ENCODE results near the gene GPR152.

DNA sequence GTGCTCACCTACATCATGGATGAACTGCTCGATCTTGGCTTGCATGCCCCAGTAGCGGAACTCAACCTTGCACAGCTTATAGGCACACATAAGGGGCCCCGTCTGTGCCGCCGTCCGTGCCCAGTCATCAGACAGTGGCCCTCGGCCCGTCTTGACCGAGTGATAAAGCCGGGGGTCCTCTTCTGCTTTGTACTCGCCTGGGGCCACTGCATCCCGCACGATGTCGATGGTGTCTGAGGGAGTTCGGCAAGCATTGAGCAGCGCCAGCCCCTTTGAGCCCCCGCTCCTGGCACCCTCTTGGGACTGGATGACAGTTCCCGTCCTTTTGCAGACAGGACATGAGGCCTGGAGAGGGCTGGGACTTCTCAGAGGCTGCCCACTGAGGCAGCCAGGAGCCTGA is 49.3 kb upstream of the GPR152 start:
- TF ChIP-seq CTCF (IDR thresholded peaks at IDR 0.05; ENCODE audit: low read length) (no peak), EZH2phosphoT487 (IDR thresholded peaks at IDR 0.05; ENCODE audit: low read length) (no peak)
